Stimulated activated CD8-positive, alpha-beta memory T cell treated with anti-CD3 and anti-CD28 coated beads, Interleukin-15, amount 100 ng/mL, for 4 hours (primary cell): ENCODE measurements around the gene NCAPH2.

ENCODE experiments used
- DNase-seq, 2 donors: peaks; one replicate each; pipeline ENCODE4 v3.0.0-alpha.2; 2020; ENCODE audit warnings: low read depth in 2 of 2

The NCAPH2 gene

GRCh38 chr22:50572965-50573364 lies 64.9 kb downstream of the NCAPH2 start:
- no peak for DNase-seq

- no peak for DNase-seq
Measured at GRCh38 chr22:50573491-50574382, 65.7 kb downstream of the NCAPH2 start.

- DNase-seq = no peak
Measured at GRCh38 chr22:50574383-50574755, 66.3 kb downstream of the NCAPH2 start.
